GM21528 (cell line): Measurements from ENCODE around the gene CAMTA1.
"Not testable (repeated sequence)": the region's sequence is repeated elsewhere in the genome, so short reads cannot be mapped to it uniquely, and the experiment has no call there.

Source experiments
- ATAC-seq: cut with Tn5 transposase; IDR thresholded peaks from one replicate; pipeline ENCODE4 v1.9.1; 2021; ENCODE audit warnings: mild to moderate bottlenecking, moderate library complexity; ENCODE audit not compliant: unreplicated experiment, low FRiP score

CAMTA1 gene

DNA sequence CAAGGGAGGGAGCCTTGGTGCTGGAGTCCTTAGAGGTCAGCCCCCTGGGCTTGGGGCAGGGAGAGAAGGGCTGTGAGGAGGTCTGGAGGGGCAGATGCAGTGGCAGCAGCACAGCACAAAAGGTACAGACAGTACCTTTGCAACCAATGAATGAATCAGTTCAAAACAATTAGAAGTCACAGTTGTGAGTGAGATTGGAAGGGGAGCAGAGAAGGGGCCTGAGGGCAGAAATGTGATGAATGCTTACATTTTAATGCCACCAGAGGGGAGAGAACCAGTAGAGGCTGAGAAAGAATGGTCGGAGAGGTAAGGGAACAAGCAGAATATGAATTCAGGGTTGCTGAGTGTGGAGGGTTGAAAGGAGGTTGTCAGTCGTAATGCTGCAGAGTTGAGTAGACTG is 24.2 kb downstream of the CAMTA1 start:
- ATAC-seq: no peak

- ATAC-seq: not testable (repeated sequence)
Measured at GRCh38 chr1:6810146-6810734, 25.0 kb downstream of the CAMTA1 start.

DNA sequence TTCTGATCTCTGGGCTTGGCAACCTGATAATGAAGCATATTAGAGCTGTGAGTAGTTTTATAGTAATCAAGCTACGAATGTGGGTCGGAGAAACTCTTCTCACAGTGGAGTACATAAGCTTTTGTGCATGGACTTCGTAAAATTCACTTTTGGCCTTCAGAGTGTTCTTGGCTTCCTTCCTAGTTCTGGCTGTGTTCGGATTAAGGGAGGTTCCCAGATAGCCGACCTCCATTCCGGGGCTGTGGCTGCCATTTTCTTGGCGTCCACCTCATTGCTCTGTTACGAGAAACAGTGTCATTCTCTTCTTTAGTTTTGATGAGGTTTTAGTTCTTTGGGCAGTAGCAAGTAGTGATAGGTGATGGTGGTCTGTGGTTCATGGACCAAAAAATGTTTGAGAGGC is 26.3 kb downstream of the CAMTA1 start:
- no peak for ATAC-seq

DNA sequence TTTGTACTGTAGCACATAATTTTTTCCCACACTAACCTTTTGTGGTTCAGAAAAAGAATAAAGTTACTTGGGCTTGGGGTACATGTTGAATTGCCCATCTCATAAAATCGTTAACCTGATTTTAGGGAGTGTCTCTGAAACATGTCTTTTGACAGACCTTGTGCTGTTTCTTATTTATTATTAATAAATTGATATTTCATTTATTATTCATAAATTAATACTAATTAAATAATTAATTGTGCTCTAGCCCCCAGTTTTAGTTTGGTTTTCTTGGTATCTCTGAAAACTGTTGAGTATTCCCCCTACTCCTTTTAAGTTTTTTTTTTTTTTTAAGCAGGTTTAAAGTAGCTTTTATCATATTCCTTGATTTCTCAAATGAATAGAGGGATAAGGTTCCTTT is 27.9 kb downstream of the CAMTA1 start:
- ATAC-seq: no peak

- no peak for ATAC-seq
Measured at GRCh38 chr1:6815726-6816125, 30.5 kb downstream of the CAMTA1 start.

GRCh38 chr1:6819246-6820040 is 34.2 kb downstream of the CAMTA1 start:
- no peak for ATAC-seq

DNA sequence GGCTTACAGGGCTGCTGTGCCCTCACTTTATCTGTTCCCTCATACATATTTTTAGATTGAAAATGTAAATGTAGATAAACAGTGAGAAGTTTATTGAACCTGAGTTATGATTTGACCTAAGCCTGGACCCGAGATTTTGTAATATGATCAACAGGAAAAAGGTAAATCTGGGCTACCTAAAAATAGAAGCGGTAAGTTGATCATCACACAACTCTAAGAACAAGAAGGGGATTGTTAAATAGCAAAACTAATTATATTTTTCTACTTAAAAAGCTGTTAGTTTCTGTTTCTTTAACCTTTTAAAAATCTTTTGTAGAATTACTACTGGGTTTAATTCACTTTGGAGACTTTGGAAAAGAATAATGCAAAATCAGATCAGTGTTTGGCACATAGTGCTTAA is 35.6 kb downstream of the CAMTA1 start:
- no peak for ATAC-seq

DNA sequence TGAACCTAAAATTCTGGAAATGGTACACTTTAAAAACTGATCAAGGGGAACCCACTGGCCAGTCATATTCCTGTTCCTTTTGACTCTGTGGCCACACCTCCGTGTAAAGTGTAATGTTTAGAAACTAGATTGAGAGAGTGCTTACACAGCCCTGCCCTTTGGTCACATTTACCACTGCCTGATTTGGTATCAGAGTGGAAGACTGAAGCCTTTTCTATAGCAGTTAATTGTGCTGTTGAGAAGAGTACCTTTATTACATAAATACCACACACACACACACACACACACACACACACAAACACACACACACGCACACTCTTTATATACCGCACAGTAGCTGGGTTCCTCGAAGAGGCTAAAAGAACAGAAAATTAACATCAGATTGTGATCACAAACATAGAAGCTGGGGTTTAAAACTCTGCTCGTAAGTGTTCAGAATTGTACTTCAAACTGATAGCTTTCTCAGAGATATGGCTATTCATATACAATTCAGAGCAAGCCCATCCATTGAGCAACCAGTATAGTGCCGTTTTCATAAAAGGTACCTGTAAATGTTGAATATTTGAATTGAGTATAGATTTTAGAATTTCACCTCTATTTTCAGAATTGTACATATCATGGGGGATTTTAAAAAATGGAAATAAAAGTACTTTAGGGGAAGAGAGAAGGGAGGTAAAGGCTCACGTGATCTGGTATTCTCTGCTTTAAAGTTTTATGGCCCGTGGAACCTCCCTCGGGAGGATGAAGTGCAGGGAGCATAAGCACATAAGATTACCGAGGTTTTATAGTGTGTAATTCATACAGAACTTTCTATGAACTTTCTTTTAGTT is 37.5 kb downstream of the CAMTA1 start:
- ATAC-seq: peak; percentile 59

- no peak for ATAC-seq
Measured at GRCh38 chr1:6823793-6824192, 38.5 kb downstream of the CAMTA1 start.

GRCh38 chr1:6824665-6825368 is 39.6 kb downstream of the CAMTA1 start:
- ATAC-seq: no peak

DNA sequence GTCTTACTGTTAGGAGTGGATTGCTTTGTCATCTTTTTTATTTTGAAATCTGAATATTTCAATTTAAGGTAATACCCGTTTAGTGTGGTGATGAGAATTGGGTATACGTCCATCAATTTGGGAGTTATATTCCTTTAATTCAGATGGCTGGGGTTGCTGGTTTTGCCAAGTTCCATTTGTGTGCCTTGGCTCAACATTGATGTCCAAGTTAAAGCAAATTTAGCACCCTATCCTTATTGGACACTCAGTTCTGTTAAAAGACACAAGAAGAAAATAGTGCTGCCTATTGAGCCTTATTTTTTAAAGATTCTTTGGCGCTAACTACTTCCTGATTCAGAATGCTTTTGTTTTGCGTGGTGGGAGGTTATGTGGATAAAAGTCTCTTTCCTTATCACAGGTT is 40.6 kb downstream of the CAMTA1 start:
- ATAC-seq: no peak

- no peak for ATAC-seq
Measured at GRCh38 chr1:6827079-6827478, 41.8 kb downstream of the CAMTA1 start.

GRCh38 chr1:6827630-6828165 is 42.4 kb downstream of the CAMTA1 start:
- ATAC-seq: no peak

DNA sequence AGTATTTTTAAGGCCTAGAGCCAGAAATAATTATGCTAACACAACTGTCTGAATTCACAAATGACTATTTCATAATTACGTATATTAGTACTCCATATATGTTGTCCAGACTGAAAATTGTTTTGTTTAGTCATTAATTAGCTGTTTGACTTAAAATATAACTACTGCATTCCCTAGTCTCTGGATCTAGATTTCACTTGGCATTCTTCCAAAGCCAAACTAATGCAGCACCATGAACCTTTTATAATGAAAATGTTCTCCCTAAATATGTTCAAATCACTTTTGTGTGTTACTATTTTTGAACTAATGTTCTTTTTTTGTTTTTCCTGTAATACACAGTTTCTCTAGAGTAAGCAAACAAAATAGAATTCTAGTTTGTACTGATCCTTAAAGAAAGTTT is 46.1 kb downstream of the CAMTA1 start:
- ATAC-seq: no peak

- not testable (repeated sequence) for ATAC-seq
Measured at GRCh38 chr1:6832006-6832405, 46.8 kb downstream of the CAMTA1 start.

DNA sequence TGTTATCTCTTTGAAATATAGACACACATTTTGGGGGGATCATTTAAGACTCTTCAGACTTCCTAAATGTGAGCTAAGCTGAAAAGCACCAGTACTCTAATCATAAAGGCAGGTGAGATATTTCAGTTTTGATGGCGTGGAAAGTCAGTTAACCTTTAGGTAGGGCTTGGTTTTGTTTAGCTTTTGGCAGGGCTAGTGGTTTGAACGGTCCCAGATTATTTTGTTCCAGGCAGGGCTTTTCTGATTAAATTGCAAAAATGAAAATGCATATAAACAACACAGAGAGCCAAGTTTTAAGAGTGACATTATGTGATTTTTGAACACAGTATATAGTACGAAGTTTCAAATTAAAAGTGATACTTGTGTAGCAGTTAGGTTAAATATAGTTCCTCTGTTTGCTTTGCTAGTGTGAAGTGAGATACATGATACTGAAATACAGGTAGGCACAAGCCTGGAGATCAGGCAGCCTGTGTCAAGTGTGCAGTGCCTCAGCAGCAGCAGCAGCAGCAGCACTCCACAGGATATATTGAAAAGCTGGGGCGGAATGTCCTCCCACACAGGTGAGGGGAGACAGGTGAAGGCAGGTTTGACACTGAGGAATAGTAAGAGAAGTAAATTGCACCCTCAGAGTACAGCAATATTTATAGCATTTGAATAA is 47.4 kb downstream of the CAMTA1 start:
- no peak for ATAC-seq

- ATAC-seq: no peak
Measured at GRCh38 chr1:6833804-6834203, 48.5 kb downstream of the CAMTA1 start.

GRCh38 chr1:6834366-6834765 is 49.1 kb downstream of the CAMTA1 start:
- no peak for ATAC-seq

GRCh38 chr1:6835139-6835538 is 49.9 kb downstream of the CAMTA1 start:
- ATAC-seq: no peak

GRCh38 chr1:6842301-6842700 is 57.0 kb downstream of the CAMTA1 start:
- ATAC-seq: no peak
